ENCODE measurements around the gene CMBL.
"Not testable (repeated sequence)": the region's sequence is repeated elsewhere in the genome, so short reads cannot be mapped to it uniquely, and the experiment has no call there.

The CMBL gene

GRCh38 chr5:10253390-10253789 lies 54.3 kb downstream of the CMBL start:
- no peak for DNase-seq

- DNase-seq, result peak; percentile 24
Observed at GRCh38 chr5:10251405-10251804, 56.3 kb downstream of the CMBL start.

GRCh38 chr5:10250806-10251276 lies 56.9 kb downstream of the CMBL start:
- DNase-seq, result no peak

GRCh38 chr5:10249948-10250805 lies 57.5 kb downstream of the CMBL start, which contains the start of gene CCT5:
TSS of gene CCT5 (plus strand) at chr5:10250280. CDS start at chr5:10250341, 61 bp downstream.
- DNase-seq, result peak; percentile 98

GRCh38 chr5:10248378-10249260 lies 59.1 kb downstream of the CMBL start:
- no peak for DNase-seq

GRCh38 chr5:10247217-10247616 lies 60.5 kb downstream of the CMBL start:
- not testable (repeated sequence) for DNase-seq

GRCh38 chr5:10246761-10247160 lies 60.9 kb downstream of the CMBL start:
- no peak for DNase-seq

GRCh38 chr5:10244342-10244944 lies 63.3 kb downstream of the CMBL start:
- no peak for DNase-seq

- no peak for DNase-seq
Observed at GRCh38 chr5:10243660-10244240, 64.0 kb downstream of the CMBL start.

GRCh38 chr5:10235350-10235749 lies 72.4 kb downstream of the CMBL start:
- DNase-seq, result no peak

- DNase-seq, result no peak
Observed at GRCh38 chr5:10233505-10233904, 74.2 kb downstream of the CMBL start.

GRCh38 chr5:10233011-10233410 lies 74.7 kb downstream of the CMBL start:
- DNase-seq, result no peak

- no peak for DNase-seq
Observed at GRCh38 chr5:10232386-10232785, 75.3 kb downstream of the CMBL start.

- DNase-seq, result no peak
Observed at GRCh38 chr5:10229306-10230048, 78.2 kb downstream of the CMBL start.

GRCh38 chr5:10228288-10228687 lies 79.4 kb downstream of the CMBL start:
- DNase-seq, result no peak
